Hepatocyte (in vitro differentiated cells): Measurements from ENCODE around the gene GIPC2.

Experiments used
- CTCF ChIP-seq: fragments of 200-600 bp; sonication (generic); IDR thresholded peaks from 2 replicates; pipeline ENCODE4 v1.5.1; 2016; ENCODE audit warnings: antibody characterized with exemption, mild to moderate bottlenecking; ENCODE audit not compliant: poor library complexity
- EZH2 ChIP-seq: fragments of 200-600 bp; sonication (generic); IDR thresholded peaks from 2 replicates; pipeline ENCODE4 v1.6.1; 2016; ENCODE audit warnings: antibody characterized with exemption, mild to moderate bottlenecking, borderline replicate concordance
- EZH2phosphoT487 ChIP-seq: fragments of 200-600 bp; sonication (generic); IDR thresholded peaks from one replicate; pipeline ENCODE4 v1.6.1; 2018; ENCODE audit warnings: antibody characterized with exemption, mild to moderate bottlenecking, low read depth, moderate library complexity; ENCODE audit not compliant: unreplicated experiment, severe bottlenecking

- TF ChIP-seq CTCF: no peak
- no peak for TF ChIP-seq EZH2phosphoT487
- TF ChIP-seq EZH2: no peak
These were observed 67.6 kb downstream of the GIPC2 start for GRCh38 chr1:78113156-78113916.
